IMR-90 (cell line): ENCODE measurements around the gene DIO1. TPM values are rescaled to one million over a fixed set of nuclear protein-coding genes. Genes with fewer than 3 reads are reported as not detected.

Source experiments
- ATAC-seq: fragments of 200-7000 bp; cut with Tn5 transposase; 2 replicates; pipeline ENCODE4 v1.9.1; 2020; ENCODE audit warnings: low read depth, mild to moderate bottlenecking, moderate library complexity
- BruUV-seq: library from RNA; stranded (reverse); fragments of 400-500 nt; replicated peaks from 2 replicates; lab custom pipeline; 2021; lab: Mats Ljungman, UMichigan
- CTCF ChIA-PET: fragments of 300-600 bp; formaldehyde crosslinking; extraction: SDS; loops from one replicate; lab custom pipeline; 2021; ENCODE audit warnings: antibody characterized with exemption; lab: Yijun Ruan, JAX
- POLR2A ChIA-PET: fragments of 300-600 bp; sonication (Branson Sonifier 250); formaldehyde crosslinking; loops from one replicate; lab custom pipeline; 2022; ENCODE audit warnings: antibody characterized with exemption; ENCODE audit not compliant: unreplicated experiment; lab: Charles Lee
- DNase-seq: peaks from one replicate; pipeline ENCODE4 v3.0.0; 2013
- H2AFZ ChIP-seq: replicated peaks from 2 replicates; pipeline ENCODE3; 2013; ENCODE audit warnings: low read length, mild to moderate bottlenecking; ENCODE audit not compliant: poor library complexity
- H2AK5ac ChIP-seq: 2 replicates; pipeline ENCODE4 v1.6.1; 2013; ENCODE audit warnings: low read depth, low read length, inconsistent platforms
- H2AK9ac ChIP-seq: replicated peaks from 2 replicates; pipeline ENCODE3; 2013; ENCODE audit warnings: mild to moderate bottlenecking, low read depth, low read length, moderate library complexity; ENCODE audit not compliant: poor library complexity
- H2BK120ac ChIP-seq: 2 replicates; pipeline ENCODE4 v1.6.1; 2013; ENCODE audit warnings: low read depth, low read length, inconsistent platforms
- H2BK15ac ChIP-seq: 3 replicates; pipeline ENCODE4 v1.6.1; 2013; ENCODE audit warnings: low read depth, low read length, inconsistent platforms
- H2BK20ac ChIP-seq: 2 replicates; pipeline ENCODE4 v1.6.1; 2013; ENCODE audit warnings: low read depth, mild to moderate bottlenecking, inconsistent platforms, low read length, moderate library complexity
- H2BK5ac ChIP-seq: 2 replicates; pipeline ENCODE4 v1.6.1; 2013; ENCODE audit warnings: mild to moderate bottlenecking, low read depth, low read length, inconsistent platforms; ENCODE audit not compliant: poor library complexity, severe bottlenecking
- H3K14ac ChIP-seq: replicated peaks from 2 replicates; pipeline ENCODE4 v1.6.1; 2013; ENCODE audit warnings: low read depth, low read length, inconsistent platforms
- H3K18ac ChIP-seq: 2 replicates; pipeline ENCODE4 v1.6.1; 2013; ENCODE audit warnings: low read depth, low read length, control low read depth
- H3K23ac ChIP-seq: 2 replicates; pipeline ENCODE4 v1.6.1; 2013; ENCODE audit warnings: low read depth, low read length, inconsistent platforms
- H3K27ac ChIP-seq: 2 replicates; pipeline ENCODE4 v1.5.1; 2013; ENCODE audit warnings: mild to moderate bottlenecking, control low read depth, low read length; ENCODE audit not compliant: insufficient read depth
- H3K27me3 ChIP-seq: 2 replicates; pipeline ENCODE4 v1.6.1; 2013; ENCODE audit warnings: low read length; ENCODE audit not compliant: control insufficient read depth, insufficient read depth
- H3K36me3 ChIP-seq: 2 replicates; pipeline ENCODE4 v1.6.1; 2013; ENCODE audit warnings: low read length, mixed read lengths; ENCODE audit not compliant: control insufficient read depth, insufficient read depth
- H3K4ac ChIP-seq: 2 replicates; pipeline ENCODE4 v1.6.1; 2013; ENCODE audit warnings: low read depth, low read length, inconsistent platforms
- H3K4me1 ChIP-seq: 2 replicates; pipeline ENCODE4 v1.6.1; 2013; ENCODE audit warnings: low read length, mixed read lengths; ENCODE audit not compliant: control insufficient read depth, insufficient read depth
- H3K4me2 ChIP-seq: 2 replicates; pipeline ENCODE4 v1.6.1; 2013; ENCODE audit warnings: low read depth, mild to moderate bottlenecking, control low read depth, low read length, moderate library complexity
- H3K4me3 ChIP-seq: 2 replicates; pipeline ENCODE4 v1.5.1; 2013; ENCODE audit warnings: low read depth, mild to moderate bottlenecking, control low read depth, low read length, moderate library complexity; ENCODE audit not compliant: insufficient read depth
- H3K56ac ChIP-seq: 2 replicates; pipeline ENCODE4 v1.6.1; 2013; ENCODE audit warnings: low read length, inconsistent platforms; ENCODE audit not compliant: insufficient read depth; ENCODE audit errors: extremely low read depth
- H3K79me1 ChIP-seq, 2 experiments: 2 replicates each; pipeline ENCODE4 v1.6.1; 2013; ENCODE audit warnings: low read length in 2 of 2, inconsistent platforms in 1 of 2, low read depth in 1 of 2
- H3K9ac ChIP-seq: 2 replicates; pipeline ENCODE4 v1.6.1; 2013; ENCODE audit warnings: low read depth, low read length, control low read depth
- H3K9me1 ChIP-seq: 2 replicates; pipeline ENCODE4 v1.6.1; 2013; ENCODE audit warnings: low read length, inconsistent platforms; ENCODE audit not compliant: insufficient read depth
- H3K9me3 ChIP-seq: 2 replicates; pipeline ENCODE4 v1.6.1; 2013; ENCODE audit warnings: low read length; ENCODE audit not compliant: control insufficient read depth, insufficient read depth
- H4K20me1 ChIP-seq: 2 replicates; pipeline ENCODE4 v1.6.1; 2013; ENCODE audit warnings: low read length, inconsistent platforms; ENCODE audit not compliant: insufficient read depth
- H4K5ac ChIP-seq: 2 replicates; pipeline ENCODE4 v1.6.1; 2013; ENCODE audit warnings: mild to moderate bottlenecking, low read depth, low read length, control low read depth
- H4K8ac ChIP-seq, 2 experiments: 2 replicates each; pipeline ENCODE4 v1.6.1; 2013; ENCODE audit warnings: low read depth in 2 of 2, low read length in 2 of 2, control low read depth in 1 of 2, inconsistent platforms in 1 of 2
- H4K91ac ChIP-seq: 2 replicates; pipeline ENCODE4 v1.6.1; 2013; ENCODE audit warnings: low read depth, low read length, inconsistent platforms; ENCODE audit not compliant: insufficient read depth
- WGBS, 2 experiments: methylation state at CpG; one replicate each; pipeline versions ENCODE4 v1.1.5 to v1.1.7; 2013; ENCODE audit warnings: missing lambda C conversion rate in 2 of 2; ENCODE audit not compliant: insufficient read length in 1 of 2; ENCODE audit errors: extremely low coverage in 2 of 2; 5-methylcytosine and 5-hydroxymethylcytosine counted together
- dilution Hi-C: fragments of 300-500 bp; cut with HindIII; formaldehyde crosslinking; loops from one replicate; pipeline ENCODE4 v1.14.3; 2018; ENCODE audit warnings: low sequenced_read_pairs; ENCODE audit not compliant: unreplicated experiment
- in situ Hi-C: fragments of 300-500 bp; cut with MboI; formaldehyde crosslinking; loops from 3 replicates; pipeline ENCODE4 v1.14.3; 2019; ENCODE audit warnings: low sequenced_read_pairs, inconsistent platforms, mixed read lengths
- intact Hi-C: fragments of 100-400 bp; cut with micrococcal nuclease; formaldehyde crosslinking; loops from 2 replicates; pipeline ENCODE4 v1.10.0; 2022
- polyA plus RNA-seq, 3 experiments: library from polyadenylated mRNA; depleted of rRNA; stranded (reverse); fragments of >200 nt; gene quantifications; 2 replicates each; pipeline ENCODE4 v1.2.3, GENCODE V29; 2012; ENCODE audit warnings: low replicate concordance in 1 of 3
- total RNA-seq: library from RNA; depleted of rRNA; stranded (reverse); fragments of >200 nt; gene quantifications from 2 replicates; pipeline ENCODE4 v1.2.3, GENCODE V29; 2012
- TF ChIP-seq, protein P1 (sequence below): fragments of 150-350 bp; IDR thresholded peaks from 2 replicates; pipeline ENCODE4 v1.6.1; 2017; ENCODE audit warnings: mild to moderate bottlenecking, antibody characterized with exemption, low read length, low read depth

DIO1 gene
- total and polyA plus RNA-seq, 2 of the 4 experiments (the other 2 are of a cell fraction), result not detected

GRCh38 chr1:53942127-53942957 is 48.4 kb downstream of the DIO1 start:
- Histone ChIP-seq H3K36me3 (no peaks in the 10 kb centered on the region), H3K9ac (no peak overlapping the region), H3K4me1 (peaks cover 13% of the 10 kb centered on the region), H3K4ac (no peak overlapping the region), H2BK5ac (no peak overlapping the region), H2AK9ac (no peak overlapping the region), H2BK120ac (no peak overlapping the region), H4K5ac (no peak overlapping the region), H2BK15ac (no peak overlapping the region), H3K27me3 (no peaks in the 10 kb centered on the region), H3K9me3 (no peaks in the 10 kb centered on the region), H3K14ac (no peak overlapping the region), H2BK20ac (no peak overlapping the region), H3K4me2 (no peak overlapping the region), H4K20me1 (peaks cover 16% of the 10 kb centered on the region; the same call in 1 of the 2 replicates), H3K4me3 (no peak overlapping the region), H2AFZ (no peak overlapping the region), H4K91ac (no peak overlapping the region), H3K18ac (no peak overlapping the region), H3K27ac (no peak overlapping the region), H3K79me1 (peaks cover 26 to 46% of the 10 kb centered on the region in 2 experiments), H3K56ac (no peak overlapping the region), H3K23ac (0 out of 2 replicates have a peak overlapping the region, but pooled peaks have one; percentile 28), H3K9me1 (peaks cover 9% of the 10 kb centered on the region), H2AK5ac (no peak overlapping the region), H4K8ac (no peak overlapping the region)
- BruUV-seq, result no TSS peak
- intact Hi-C loops, result no loop called here
- WGBS, 2 experiments, result no CpG with 5 or more reads among the region's 7 CpGs
- no peak for ATAC-seq
- ChIA-PET CTCF (interaction anchor here (0.6 to 1.2 kb wide), 3 partner anchors 17 to 911 kb away, joined by 3 read pairs; no protein-coding TSS in a partner anchor), POLR2A (no interaction called here)
- TF ChIP-seq, protein P1, sequence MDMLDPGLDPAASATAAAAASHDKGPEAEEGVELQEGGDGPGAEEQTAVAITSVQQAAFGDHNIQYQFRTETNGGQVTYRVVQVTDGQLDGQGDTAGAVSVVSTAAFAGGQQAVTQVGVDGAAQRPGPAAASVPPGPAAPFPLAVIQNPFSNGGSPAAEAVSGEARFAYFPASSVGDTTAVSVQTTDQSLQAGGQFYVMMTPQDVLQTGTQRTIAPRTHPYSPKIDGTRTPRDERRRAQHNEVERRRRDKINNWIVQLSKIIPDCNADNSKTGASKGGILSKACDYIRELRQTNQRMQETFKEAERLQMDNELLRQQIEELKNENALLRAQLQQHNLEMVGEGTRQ, result no peak
- in situ Hi-C loops, result no loop called here
- no peak for DNase-seq
- dilution Hi-C loops, result no loop called here
